NCI-H69 (cell line): ENCODE data around the gene TASOR.

Experiments used
- DNase-seq: peaks from one replicate; lab custom pipeline; 2025; lab: John Stamatoyannopoulos, UW

Gene TASOR

DNA sequence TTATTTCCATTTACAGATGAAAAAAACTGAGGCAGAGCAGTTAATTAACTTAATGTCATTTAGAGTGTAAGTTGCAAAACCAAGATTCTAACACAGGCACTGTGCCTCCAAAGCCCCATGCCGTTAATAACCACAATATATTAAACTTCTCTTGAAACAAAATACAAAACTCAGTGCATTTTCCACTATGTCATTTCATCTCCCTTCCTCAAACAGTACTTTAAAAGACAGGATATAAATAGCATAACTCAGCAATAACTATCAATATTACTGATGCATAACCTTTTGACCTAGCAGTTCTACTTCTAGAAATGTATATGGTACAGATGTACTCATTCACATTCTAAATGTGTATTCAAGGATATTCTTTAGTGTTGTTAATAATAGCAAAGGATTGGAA, 5.1 kb upstream of the TASOR start:
- DNase-seq: no peak

DNA sequence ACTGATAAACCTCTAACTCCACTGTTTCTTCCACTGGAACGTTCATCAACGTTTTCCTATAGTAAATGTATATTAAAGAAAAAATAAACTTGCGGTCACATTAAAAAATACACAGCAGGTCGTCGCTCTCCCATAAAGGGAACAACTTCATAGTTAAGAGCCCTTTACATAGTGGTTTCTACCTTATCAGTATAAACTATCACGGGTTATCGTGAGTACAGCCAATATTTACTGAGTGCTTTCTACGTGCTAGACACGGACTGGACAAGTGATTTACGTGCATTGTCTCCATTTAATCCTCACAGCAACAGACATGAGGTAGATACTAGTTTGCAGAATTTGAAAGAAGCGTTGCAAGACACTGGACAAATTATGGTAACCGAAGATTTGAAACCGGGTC, 964 bp upstream of the TASOR start:
- no peak for DNase-seq

DNA sequence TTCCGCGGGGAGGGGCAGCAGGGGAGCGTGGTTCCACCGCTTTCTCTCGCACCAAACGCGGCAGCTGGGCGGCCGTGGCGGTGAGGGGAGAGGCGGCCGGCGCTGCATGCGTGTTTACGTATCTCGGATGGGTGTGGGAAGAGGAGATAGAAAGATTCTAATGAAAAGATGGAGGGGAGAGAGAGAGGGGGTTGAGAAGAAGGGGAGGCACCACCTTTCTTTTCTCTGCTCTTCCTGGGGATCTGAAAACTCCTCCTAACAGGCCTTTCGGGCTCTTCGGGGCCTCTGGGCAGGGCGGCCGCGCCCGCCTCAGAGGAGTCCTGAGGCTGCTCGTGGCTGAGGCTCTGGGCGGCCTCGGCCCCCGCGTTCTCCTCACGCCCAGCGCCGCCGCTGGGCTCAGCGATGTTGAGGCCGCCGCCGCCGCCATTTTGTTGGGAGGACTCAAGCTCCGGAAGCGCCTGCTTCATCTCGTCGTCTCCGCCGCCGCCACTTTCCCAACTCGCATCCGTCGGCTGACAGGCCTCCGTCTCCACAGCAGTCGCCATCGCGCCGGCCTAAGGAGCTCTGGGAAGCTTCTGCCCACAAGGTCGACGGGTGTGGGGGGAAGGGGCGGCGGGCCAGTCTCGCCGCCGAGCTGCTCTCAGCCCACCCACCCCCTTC, 473 bp downstream of the TASOR start:
- DNase-seq: peak; percentile 76

DNA sequence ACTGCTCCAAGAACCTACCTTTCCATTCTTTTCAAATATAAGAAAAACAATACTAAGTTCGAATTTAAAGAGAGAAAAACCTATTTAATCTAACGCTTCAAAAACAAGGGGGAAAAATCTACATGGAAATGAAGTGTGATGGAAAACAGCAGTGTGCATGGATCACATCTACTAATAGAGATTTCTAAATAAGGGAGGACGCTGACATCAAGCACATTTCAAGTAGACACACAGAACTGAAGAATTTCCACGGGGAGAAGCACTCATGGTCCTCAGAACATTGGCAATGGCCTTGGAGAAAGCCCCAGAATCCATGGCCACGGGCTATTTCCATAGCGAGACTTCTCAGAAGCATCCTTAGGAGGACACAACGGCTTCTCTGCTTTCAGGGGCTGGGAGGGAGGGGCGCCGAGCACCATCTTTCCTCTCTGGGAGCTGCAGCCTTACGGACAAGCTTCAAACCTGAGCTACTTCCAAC, 1.0 kb downstream of the TASOR start:
- peak; percentile 77 for DNase-seq

DNA sequence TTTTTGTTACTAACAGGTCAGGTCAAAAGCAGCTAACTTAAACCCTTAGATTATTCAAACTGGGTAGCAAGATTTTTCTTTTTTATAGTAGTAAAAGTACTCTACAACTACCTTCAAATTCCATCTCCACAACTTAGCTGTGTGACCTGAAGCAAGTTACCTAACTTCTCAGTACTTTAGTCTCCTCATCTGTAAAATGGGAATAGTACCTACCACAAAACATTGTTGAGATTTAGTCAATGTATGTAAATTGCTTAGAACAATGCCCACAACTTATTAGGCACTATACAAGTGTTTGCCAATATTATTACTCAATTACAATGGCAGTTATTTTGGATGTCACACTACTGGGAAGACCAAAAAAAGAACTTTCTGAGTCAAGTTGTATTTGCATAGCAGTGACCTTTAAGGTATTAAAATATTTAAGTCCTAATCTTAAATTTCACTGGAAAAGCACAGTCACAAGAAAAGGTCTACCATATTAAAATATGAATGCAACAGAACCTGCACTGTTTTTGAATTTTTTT, 2.9 kb downstream of the TASOR start:
- DNase-seq: no peak

DNA sequence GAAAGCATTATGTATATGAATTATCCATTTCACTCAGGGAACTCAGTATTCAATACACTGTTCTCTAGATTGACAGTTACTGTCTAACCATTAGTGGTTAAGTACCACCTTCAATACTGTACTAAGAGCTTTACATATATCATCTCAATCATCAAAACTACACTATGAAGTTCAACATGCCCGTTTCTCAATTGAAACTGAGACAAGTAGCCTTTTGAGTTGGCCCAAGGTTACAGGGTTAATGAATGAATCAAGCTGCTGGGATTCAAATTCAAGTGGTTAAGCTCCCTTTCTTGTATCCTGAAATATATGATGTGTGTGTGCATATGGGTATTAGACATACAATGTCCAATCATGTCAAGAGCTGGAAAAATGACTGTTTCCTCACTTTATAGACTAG, 5.8 kb downstream of the TASOR start:
- no peak for DNase-seq

DNA sequence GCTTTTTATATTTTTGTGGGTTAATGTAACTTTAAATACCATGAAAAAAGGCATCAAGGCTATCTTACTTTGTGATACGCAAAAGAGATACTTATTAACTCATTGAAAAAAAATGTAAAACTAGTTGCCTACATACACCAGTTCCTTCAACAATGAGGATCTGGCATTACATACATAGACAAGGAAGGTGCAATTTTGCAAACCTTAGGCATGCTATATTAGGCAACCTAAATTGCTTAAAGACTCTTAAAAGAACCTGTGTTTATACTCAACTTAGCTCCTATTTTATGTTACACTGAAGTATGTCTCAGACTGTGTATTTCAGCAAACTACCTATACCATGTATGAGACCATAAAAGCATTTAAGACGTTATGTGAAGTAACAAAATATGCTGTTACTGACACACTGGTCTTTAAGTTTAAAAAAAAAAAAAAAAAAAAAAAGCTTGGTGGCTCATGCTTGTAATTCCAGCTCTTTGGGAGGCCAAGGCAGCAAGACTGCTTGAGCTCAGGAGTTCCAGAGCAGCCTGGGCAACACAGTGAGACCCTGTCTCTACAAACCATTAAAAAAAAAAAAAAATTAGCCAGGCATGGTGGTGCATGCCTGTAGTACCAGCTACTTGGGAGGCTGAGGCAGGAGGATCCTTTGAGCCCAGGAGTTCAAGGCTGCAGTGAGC, 9.1 kb downstream of the TASOR start:
- no peak for DNase-seq

DNA sequence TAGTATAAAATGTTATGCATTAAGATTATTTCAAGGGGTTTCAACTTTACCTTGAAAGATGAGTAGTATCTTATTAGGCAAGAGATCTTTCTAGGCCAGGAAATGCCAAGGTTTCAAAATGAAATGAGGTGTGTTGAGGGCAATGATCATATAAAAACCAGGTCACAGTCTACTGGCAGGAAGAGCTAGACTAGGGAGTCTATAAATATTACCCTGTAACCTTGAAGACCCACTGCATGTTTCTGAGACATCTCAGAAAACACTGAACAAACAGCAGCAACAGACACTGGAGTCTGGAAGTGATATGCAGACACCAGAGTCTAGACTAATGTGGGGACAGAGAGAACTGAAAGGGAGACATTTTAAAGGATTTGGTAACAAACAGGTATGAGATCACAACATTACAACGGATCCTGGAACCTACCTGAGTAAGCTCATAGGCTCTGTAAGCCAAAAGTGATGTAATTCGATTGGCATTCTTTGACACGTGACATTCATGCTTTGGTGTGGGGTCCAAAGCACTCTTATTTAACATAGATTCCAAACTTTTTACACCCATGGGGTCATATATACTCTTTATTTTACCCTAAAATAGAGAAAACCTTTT, 15.0 kb downstream of the TASOR start:
- no peak for DNase-seq

DNA sequence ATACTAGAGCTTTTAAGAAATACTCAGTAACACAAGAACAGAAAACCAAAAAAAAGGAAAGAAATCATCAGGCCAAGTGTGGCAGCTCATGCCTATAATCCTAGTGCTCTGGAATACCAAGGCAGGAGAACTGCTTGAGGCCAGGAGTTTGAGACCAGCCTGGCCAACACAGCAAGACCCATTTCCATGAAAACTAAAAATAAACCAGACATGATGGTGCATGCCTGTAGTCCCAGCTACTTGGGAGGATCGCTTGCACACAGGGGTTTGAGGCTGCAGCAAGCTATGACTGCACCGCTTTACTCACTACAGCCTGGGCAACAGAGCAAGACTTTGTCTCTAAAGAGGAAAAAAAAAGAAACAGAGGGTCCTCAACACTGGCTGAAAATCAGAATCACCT, 18.2 kb downstream of the TASOR start:
- no peak for DNase-seq

DNA sequence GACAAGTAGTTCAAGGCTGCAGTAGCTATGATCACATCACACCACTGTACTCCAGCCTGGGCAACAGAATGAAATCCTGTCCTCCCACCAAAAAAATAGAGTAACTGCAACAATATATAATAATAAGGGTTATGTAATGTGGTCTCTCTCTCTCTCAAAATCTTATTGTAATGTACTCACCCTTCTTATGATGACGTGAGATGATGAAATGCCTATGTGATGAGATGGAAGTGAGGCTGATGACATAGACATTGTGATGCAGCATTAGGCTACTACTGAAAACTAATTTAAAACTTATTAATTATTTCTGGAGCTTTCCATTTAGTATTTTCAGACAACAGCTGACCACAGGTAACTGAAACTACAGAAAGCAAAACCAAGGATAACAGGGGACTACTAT, 27.4 kb downstream of the TASOR start:
- no peak for DNase-seq

DNA sequence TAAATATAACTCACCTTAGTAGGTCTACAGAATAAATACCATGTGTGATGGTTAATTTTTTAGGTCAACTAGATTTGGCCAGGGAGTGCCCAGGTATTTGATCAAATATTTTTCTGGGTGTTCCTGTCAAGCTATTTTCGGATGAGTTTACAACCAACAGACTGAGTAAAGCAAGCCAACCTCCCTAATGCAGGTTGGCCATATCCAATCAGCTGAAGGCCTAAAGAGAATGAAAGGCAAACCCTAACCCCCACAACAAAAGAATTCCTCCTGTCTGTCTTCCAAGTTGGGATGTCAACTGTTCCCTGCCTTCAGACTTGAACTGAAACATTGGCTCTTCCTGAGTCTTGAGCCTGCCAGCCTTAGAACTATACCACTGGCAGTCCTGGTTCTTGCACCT, 28.6 kb downstream of the TASOR start:
- DNase-seq: no peak

DNA sequence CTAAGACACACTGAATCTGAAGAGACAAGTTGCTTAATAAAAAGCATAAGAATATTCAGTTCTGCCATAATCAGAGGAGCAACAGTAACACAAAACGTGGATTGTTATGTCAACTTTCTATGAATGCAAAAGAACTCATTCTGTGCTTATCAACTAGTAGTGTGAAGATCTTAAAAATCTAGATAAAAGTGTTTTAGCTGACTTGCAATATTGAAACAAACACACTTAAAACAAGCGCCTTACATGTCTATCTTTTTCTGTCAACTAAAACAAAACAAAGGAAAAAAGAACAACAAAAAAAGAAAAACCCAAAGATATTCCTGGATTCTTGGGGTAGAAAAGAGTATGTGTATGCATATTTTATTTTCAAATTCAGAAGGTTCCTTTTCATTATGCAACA, 37.7 kb downstream of the TASOR start:
- DNase-seq: no peak

DNA sequence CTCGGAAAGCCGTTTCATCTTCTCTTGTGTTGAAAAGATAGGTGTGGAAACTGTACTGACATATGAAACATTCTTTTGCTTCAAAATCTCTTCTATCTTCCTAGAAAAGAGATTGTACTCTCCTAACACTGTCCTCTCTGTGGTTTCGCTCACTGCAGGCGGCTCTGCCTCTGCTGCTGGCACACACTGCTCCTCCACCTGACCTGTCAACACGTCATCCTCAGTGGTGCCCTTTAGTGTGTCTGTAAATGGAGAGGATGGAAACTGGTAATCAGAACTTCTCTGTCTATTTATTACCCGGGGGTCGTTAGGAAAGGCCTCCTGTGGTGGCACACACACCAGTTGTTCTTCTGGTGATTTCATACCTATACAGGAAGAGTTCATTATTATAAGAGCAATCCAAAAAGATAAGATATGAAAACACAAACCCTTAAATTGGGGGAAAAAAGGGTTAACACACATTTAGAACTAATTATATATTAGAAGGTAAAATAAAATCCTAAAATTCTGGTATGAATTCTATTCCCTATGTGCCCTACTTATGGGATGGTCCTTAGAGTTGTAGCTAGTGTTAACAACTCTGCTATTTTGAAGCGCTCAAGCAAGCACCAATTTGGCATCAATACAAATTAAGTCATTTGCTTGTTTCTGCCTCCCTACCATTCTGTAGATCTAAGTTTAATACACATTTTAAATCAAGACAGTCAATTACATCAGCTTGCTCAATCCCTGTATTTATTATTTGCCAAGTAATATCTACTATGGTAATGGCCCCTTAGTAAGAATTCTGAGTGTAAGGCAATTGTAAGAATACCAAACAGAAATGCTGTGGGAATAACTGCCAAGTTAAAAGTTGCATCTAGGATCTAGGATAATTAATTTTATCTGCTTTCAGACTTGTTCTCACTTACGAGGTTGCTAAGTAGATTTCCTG, 49.2 kb downstream of the TASOR start:
- DNase-seq: no peak
